OCI-LY1 (cell line): ENCODE measurements around the gene VPS35L.

Experiments used
- H2AFZ ChIP-seq: fragments of 200-600 bp; sonication (generic), shearing (Covaris generic); 2 replicates; pipeline ENCODE4 v1.6.0; 2014; ENCODE audit warnings: antibody characterized with exemption, mild to moderate bottlenecking, low read length
- H3F3A ChIP-seq: fragments of 200-600 bp; sonication (generic), shearing (Covaris generic); 2 replicates; pipeline ENCODE4 v1.6.0; 2014; ENCODE audit warnings: mild to moderate bottlenecking, antibody characterized with exemption, low read length, moderate library complexity; ENCODE audit not compliant: insufficient read depth
- H3K27ac ChIP-seq: fragments of 200-600 bp; sonication (generic); 2 replicates; pipeline ENCODE4 v1.5.1; 2014; ENCODE audit warnings: low read length, mixed run types, mild to moderate bottlenecking, low read depth; ENCODE audit not compliant: poor library complexity, severe bottlenecking
- H3K27me3 ChIP-seq: fragments of 200-600 bp; sonication (generic); 2 replicates; pipeline ENCODE4 v1.6.0; 2014; ENCODE audit warnings: antibody characterized with exemption, mild to moderate bottlenecking, low read length, moderate library complexity; ENCODE audit not compliant: insufficient read depth
- H3K36me3 ChIP-seq: fragments of 200-600 bp; sonication (generic); 2 replicates; pipeline ENCODE4 v1.6.1; 2014; ENCODE audit warnings: mild to moderate bottlenecking, antibody characterized with exemption, low read length, moderate library complexity, mixed read lengths; ENCODE audit not compliant: insufficient read depth
- H3K4me1 ChIP-seq: fragments of 200-600 bp; sonication (generic); 2 replicates; pipeline ENCODE4 v1.5.1; 2014; ENCODE audit warnings: mild to moderate bottlenecking, low read length, moderate library complexity; ENCODE audit not compliant: insufficient read depth, severe bottlenecking
- H3K4me2 ChIP-seq: fragments of 200-600 bp; sonication (generic), shearing (Covaris generic); 2 replicates; pipeline ENCODE4 v1.6.1; 2014; ENCODE audit warnings: low read length
- H3K4me3 ChIP-seq: fragments of 200-600 bp; sonication (generic); 2 replicates; pipeline ENCODE4 v1.5.1; 2014; ENCODE audit warnings: low read length, low read depth, mild to moderate bottlenecking, mixed read lengths; ENCODE audit not compliant: poor library complexity, severe bottlenecking
- H3K79me2 ChIP-seq: fragments of 200-600 bp; shearing (Covaris generic); 2 replicates; pipeline ENCODE4 v1.6.1; 2016; ENCODE audit warnings: mixed run types, low read length, mixed read lengths; ENCODE audit not compliant: insufficient read depth
- H3K9ac ChIP-seq: fragments of 200-600 bp; sonication (generic), shearing (Covaris generic); 2 replicates; pipeline ENCODE4 v1.6.1; 2014; ENCODE audit warnings: mild to moderate bottlenecking, low read length, mixed read lengths
- H3K9me2 ChIP-seq: fragments of 200-600 bp; sonication (generic), shearing (Covaris generic); 2 replicates; pipeline ENCODE4 v1.6.1; 2014; ENCODE audit warnings: low read depth, mild to moderate bottlenecking, low read length, mixed read lengths
- H3K9me3 ChIP-seq: fragments of 200-600 bp; shearing (Covaris generic); 2 replicates; pipeline ENCODE4 v1.6.1; 2014; ENCODE audit warnings: low read length, mixed read lengths
- H4K20me1 ChIP-seq: fragments of 200-600 bp; sonication (generic), shearing (Covaris generic); 2 replicates; pipeline ENCODE4 v1.6.0; 2016; ENCODE audit warnings: mild to moderate bottlenecking, low read length; ENCODE audit not compliant: insufficient read depth
- CTCF ChIP-seq: fragments of 200-600 bp; sonication (generic), shearing (Covaris generic); IDR thresholded peaks from 2 replicates; pipeline ENCODE4 v1.5.1; 2017; ENCODE audit warnings: mild to moderate bottlenecking, antibody characterized with exemption, low read length, moderate library complexity, mixed read lengths
- EZH2 ChIP-seq: fragments of 200-600 bp; sonication (generic), shearing (Covaris generic); IDR thresholded peaks from 2 replicates; pipeline ENCODE4 v1.8.0; 2017; ENCODE audit warnings: borderline replicate concordance, mixed run types, mild to moderate bottlenecking, antibody characterized with exemption, low read length, moderate library complexity, mixed read lengths

Gene VPS35L

GRCh38 chr16:19517424-19518089 lies 37.9 kb upstream of the VPS35L start:
- H3K4me1 ChIP-seq = peaks cover 32% of the 10 kb centered on the region
- no peaks in the 10 kb centered on the region for H3K9me2 ChIP-seq
- H3K9ac ChIP-seq = no peak overlapping the region

GRCh38 chr16:19518388-19518787 lies 37.1 kb upstream of the VPS35L start:
- Histone ChIP-seq H3K36me3 (peaks cover 42% of the 10 kb centered on the region), H3K4me2 (no peak overlapping the region)
- no peak for TF ChIP-seq CTCF
- no peak for TF ChIP-seq EZH2

More at GRCh38 chr16:19517424-19518089, 37.9 kb upstream of the VPS35L start:
- no peak overlapping the region for H3K4me3 ChIP-seq
- H3K27me3 ChIP-seq = no peaks in the 10 kb centered on the region
- peaks cover 50% of the 10 kb centered on the region for H3K36me3 ChIP-seq
- no peak overlapping the region for H3K4me2 ChIP-seq
- no peak overlapping the region for H2AFZ ChIP-seq
- no peak for TF ChIP-seq EZH2
- peaks cover 14% of the 10 kb centered on the region for H3K79me2 ChIP-seq
- no peaks in the 10 kb centered on the region for H3K9me3 ChIP-seq
- H4K20me1 ChIP-seq = no peaks in the 10 kb centered on the region
- no peak overlapping the region for H3K27ac ChIP-seq
- H3F3A ChIP-seq = 0 out of 2 replicates have a peak, but pooled peaks cover 3% of the 10 kb centered on the region

DNA sequence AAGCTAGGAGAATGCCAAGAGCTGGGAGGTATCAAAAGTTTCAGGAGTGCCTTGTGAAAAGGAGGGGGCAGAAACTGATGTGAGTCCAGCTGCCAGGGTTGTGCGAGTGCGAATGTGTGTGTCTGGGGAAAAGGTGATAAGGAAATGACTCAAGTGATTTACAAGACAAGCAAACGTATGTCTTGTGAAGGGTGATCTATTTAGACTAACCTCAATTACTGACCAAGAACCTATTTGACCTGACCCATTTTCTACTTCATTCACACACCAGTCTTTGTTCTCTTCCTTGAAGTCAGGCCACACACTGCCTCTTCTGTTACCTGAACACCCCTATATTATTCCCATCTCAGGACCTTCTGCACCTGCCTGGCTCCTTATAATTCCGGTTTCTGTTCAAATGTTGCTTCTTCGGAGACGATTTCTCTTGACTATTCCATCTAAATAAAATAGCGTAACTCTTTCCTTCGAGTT lies 34.6 kb upstream of the VPS35L start:
- peaks cover 18% of the 10 kb centered on the region; the same call in 1 of the 2 replicates for H3K36me3 ChIP-seq
- no peaks in the 10 kb centered on the region for H3K9me3 ChIP-seq
- peak overlapping the region; percentile 91 for H3K4me2 ChIP-seq
- H3K4me1 ChIP-seq = peaks cover 52% of the 10 kb centered on the region
- H3K27ac ChIP-seq = peak overlapping the region; percentile 37
- H4K20me1 ChIP-seq = no peaks in the 10 kb centered on the region
- H3K4me3 ChIP-seq = peak overlapping the region; percentile 86
- H3K9me2 ChIP-seq = no peaks in the 10 kb centered on the region
- peaks cover 33% of the 10 kb centered on the region for H3K79me2 ChIP-seq
- TF ChIP-seq EZH2 = no peak
- no peak for TF ChIP-seq CTCF
- H3K9ac ChIP-seq = peak overlapping the region; percentile 80
- H3K27me3 ChIP-seq = no peaks in the 10 kb centered on the region
- H2AFZ ChIP-seq = no peak overlapping the region
- H3F3A ChIP-seq = 0 out of 2 replicates have a peak, but pooled peaks cover 4% of the 10 kb centered on the region

More at GRCh38 chr16:19518388-19518787, 37.1 kb upstream of the VPS35L start:
- H4K20me1 ChIP-seq = no peaks in the 10 kb centered on the region
- H3K9ac ChIP-seq = no peak overlapping the region
- no peak overlapping the region for H3K4me3 ChIP-seq
- H2AFZ ChIP-seq = no peak overlapping the region
- H3K4me1 ChIP-seq = peaks cover 40% of the 10 kb centered on the region
- H3K27me3 ChIP-seq = no peaks in the 10 kb centered on the region
- H3K9me2 ChIP-seq = no peaks in the 10 kb centered on the region
- no peaks in the 10 kb centered on the region for H3K9me3 ChIP-seq
- H3F3A ChIP-seq = 0 out of 2 replicates have a peak, but pooled peaks cover 4% of the 10 kb centered on the region
- peaks cover 14% of the 10 kb centered on the region for H3K79me2 ChIP-seq
- H3K27ac ChIP-seq = no peak overlapping the region
